ENCODE results near the gene CIB2.
"Not testable (repeated sequence)": the region's sequence is repeated elsewhere in the genome, so short reads cannot be mapped to it uniquely, and the experiment has no call there.

The CIB2 gene

GRCh38 chr15:78131295-78132061, at the start of gene CIB2:
Gene CIB2 (minus strand): TSS chr15:78131445. CDS start chr15:78131215, 230 bp downstream.
- DNase-seq (ENCODE audit: low spot score) = peak; percentile 63

- DNase-seq (ENCODE audit: low spot score) = no peak
These were observed 48.7 kb upstream of the CIB2 start for GRCh38 chr15:78179906-78180305.

GRCh38 chr15:78179286-78179840, 48.1 kb upstream of the CIB2 start:
- DNase-seq (ENCODE audit: low spot score) = no peak

DNA sequence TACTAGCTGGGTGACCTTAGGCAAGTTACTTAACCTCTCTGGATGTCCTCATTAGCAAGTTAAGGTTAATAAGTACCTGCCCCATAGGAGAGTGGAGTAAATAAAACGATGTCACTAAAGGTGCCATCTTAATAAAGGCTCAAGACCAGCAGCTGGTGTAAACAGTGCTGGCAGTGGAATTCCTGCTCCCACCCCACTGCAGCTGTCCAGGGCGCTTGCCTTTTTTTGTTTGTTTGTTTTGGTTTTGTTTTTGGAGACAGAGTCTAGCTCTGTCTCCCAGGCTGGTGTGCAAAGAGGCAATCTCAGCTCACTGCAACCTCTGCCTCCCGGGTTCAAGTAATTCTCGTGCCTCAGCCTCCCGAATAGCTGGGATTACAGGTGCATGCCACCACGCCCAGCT, 46.8 kb upstream of the CIB2 start:
- DNase-seq (ENCODE audit: low spot score) = no peak

GRCh38 chr15:78177447-78177873, 46.2 kb upstream of the CIB2 start:
- DNase-seq (ENCODE audit: low spot score) = peak; percentile 27

- DNase-seq (ENCODE audit: low spot score) = no peak
These were observed 44.1 kb upstream of the CIB2 start for GRCh38 chr15:78175330-78175729.

DNA sequence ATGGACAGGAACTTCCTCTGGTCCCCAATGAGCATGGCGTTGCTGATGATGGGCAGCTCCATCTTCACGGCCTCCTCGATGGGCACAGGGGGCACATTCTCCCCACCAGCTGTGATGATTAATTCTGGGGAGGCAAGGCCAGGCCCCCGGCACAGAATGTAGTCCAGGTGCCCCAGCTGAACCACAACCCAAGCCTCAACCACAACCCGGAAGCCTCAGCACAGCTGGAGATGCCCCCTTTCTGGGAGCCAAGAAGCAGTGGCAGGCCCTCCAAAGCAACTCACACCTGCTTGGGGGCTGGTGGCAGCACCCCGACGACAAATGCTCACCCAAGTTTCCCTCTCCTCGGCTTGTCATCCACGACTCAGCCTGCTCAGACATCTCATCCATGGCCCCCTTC, 43.2 kb upstream of the CIB2 start:
- DNase-seq (ENCODE audit: low spot score) = no peak

DNA sequence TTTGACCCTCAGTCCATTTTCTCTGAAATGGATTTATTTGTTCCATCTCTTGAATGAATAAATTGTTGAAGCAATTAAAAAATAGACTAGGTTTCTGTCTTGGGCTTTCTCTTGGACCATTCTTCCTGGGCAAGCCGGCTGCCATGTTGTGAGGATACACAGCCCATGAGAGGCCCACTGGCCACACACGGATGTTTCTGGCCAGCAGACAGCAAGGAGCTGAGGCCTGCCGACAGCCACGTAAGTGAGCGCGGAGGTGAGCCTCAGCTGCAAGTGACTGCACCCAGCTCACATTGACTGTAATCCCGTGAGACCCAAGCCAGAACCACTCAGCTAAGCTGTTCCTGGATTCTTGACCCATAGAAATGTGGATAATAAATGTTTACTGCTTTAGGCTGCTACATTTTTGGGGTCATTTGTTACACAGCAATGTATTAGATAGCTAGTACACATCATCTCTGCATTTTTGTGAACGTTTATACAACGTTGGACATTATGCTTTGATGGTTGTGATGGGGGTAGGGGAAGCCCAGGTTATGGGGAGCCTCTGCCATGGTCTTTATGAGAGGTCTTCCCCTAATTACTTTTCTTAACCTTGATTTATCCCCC, 40.7 kb upstream of the CIB2 start:
- DNase-seq (ENCODE audit: low spot score) = no peak

GRCh38 chr15:78170848-78171773, 39.9 kb upstream of the CIB2 start:
- no peak for DNase-seq (ENCODE audit: low spot score)

- no peak for DNase-seq (ENCODE audit: low spot score)
These were observed 37.4 kb upstream of the CIB2 start for GRCh38 chr15:78168608-78169007.

- DNase-seq (ENCODE audit: low spot score) = no peak
These were observed 36.1 kb upstream of the CIB2 start for GRCh38 chr15:78167227-78167888.

GRCh38 chr15:78164010-78164409, 32.8 kb upstream of the CIB2 start:
- DNase-seq (ENCODE audit: low spot score) = no peak

DNA sequence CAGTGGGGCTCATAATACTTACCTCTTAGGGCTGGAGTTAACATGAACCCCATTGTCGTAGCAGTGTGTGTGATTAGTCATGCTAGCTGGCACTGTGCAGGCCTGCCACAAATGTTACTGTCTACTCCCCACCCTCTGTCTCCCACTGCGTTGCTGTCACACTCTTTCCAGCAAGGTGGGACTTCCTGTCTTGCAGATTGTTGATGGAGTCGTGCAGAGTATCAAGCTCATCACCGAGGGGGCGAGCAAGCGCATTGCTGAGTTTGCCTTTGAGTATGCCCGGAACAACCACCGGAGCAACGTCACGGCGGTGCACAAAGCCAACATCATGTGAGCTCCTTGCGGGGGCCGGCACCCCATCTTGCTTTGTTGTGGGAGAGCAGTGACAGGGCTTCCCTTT, 30.8 kb upstream of the CIB2 start:
- no peak for DNase-seq (ENCODE audit: low spot score)

- DNase-seq (ENCODE audit: low spot score) = no peak
These were observed 28.1 kb upstream of the CIB2 start for GRCh38 chr15:78159395-78159794.

DNA sequence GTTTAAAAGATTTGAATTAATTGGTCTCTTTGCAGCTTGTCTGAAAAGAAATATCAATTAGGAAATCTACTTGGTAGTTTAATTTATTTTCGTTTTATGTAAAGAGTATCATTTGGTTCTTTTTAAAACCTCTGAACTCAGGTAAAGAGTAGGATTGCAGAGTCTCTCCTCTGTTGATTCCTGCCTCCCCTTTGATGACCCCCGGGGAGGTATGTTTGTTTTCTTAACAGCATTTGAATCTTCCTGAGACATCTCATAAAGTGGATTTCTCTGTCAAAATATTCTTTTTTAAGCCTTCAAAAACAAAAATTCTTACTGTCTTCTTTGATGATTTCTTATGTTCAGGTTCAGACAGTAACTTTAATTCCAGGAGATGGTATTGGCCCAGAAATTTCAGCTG, 26.0 kb upstream of the CIB2 start:
- no peak for DNase-seq (ENCODE audit: low spot score)

DNA sequence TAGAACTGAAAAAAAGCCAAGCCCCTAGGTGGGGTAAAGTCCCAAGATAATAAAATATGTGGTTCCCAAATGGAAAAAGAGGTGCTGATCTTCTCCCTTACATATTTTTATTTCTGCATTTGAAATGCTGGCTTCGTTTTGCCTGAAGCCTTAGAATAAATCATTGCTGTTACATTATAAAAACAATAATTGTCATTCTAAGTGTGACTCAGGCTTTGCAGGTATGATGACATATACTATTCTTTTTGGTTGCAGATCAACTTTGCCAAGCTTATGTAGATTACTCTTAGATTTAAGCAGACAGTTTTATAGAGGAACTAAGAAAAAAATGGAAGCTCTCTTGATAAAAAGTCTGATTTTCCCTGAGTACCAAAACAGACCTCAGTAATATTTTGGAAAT, 25.4 kb upstream of the CIB2 start:
- no peak for DNase-seq (ENCODE audit: low spot score)

DNA sequence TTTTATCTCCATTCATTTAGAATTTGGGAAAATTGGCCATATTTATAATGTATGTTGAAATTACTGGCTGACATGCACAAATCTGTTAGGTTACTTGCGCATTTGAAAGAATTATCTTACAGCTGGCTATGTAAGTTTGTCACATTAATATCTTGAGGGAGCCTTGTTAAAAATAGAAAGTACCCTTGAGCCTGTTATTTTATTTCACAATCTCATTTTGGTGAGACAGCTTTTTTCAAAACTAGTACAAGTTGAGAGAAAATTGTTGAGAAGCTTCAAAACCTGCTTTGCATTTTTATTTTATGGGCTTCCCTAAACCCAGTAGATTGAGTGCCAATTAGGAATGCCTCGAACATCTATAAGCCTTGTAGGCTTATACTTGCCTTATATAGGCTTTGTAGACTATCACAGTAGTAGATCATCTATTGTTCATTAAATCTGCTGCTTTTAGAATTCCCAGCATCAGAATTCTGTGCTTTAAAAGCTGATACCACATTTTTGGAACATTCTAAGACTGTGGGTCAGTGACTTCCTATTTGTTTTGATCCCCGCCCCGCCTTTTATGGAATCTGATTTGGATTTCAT, 24.2 kb upstream of the CIB2 start:
- no peak for DNase-seq (ENCODE audit: low spot score)

DNA sequence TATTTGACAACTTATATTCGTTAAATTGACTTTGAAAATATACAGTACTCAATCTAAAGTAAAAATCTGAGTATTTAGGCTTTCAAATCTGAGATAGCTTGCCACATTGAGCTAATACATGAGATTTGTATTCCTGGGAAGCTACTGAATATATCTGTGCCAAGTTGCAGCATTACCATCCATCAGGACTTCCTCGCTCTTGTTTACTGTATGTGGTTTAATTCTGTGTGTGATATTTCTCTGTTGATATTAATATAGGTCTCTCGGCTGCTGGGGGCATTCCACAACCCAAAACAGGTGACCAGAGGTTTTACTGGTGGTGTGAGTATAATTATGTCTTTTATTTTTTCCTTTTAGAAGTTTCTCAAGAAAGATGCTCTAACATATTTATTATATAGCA, 23.7 kb upstream of the CIB2 start:
- no peak for DNase-seq (ENCODE audit: low spot score)

DNA sequence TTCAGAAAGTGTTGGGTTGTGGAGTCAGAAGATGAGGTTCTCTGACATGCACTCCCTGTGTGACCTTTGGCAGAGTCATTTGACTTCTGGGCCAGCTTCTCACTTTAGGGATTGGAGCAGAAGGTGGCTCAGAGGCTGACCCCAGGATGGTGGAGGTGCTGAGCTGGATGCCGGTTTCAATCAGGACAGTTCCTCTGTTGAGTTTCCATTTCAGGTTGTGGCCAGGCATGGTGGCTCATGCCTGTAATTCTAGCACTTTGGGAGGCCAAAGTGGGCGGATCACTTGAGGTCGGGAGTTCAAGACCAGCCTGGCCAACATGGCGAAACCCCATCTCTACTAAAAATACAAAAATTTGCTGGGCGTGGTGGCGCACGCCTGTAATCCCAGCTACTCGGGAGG, 19.8 kb upstream of the CIB2 start:
- not testable (repeated sequence) for DNase-seq (ENCODE audit: low spot score)

- DNase-seq (ENCODE audit: low spot score) = peak; percentile 14
These were observed 18.8 kb upstream of the CIB2 start for GRCh38 chr15:78149805-78150751.

All from hematopoietic multipotent progenitor cell treated with erythropoietin and hydrocortisone succinate and interleukin-3 and kit ligand, for 15 days (in vitro differentiated cells).